Gastrocnemius medialis (tissue), 4 donors: ENCODE data around the gene GALNTL6. TPM values are rescaled to one million over a fixed set of nuclear protein-coding genes. Genes with fewer than 3 reads are reported as not detected.

Source experiments
- ATAC-seq, 2 donors: fragments of 150-250 bp; one replicate each; pipeline ENCODE4 v1.9.1; 2016
- DNase-seq, 2 donors: peaks; one replicate each; pipeline ENCODE4 v3.0.0-alpha.2; 2019
- H3K27ac ChIP-seq, 4 donors: fragments of 200-600 bp; sonication (generic); 1 replicate in 1 of 4; 2 replicates in 3 of 4; pipeline ENCODE4 v1.5.1; 2016 to 2018; ENCODE audit warnings: mild to moderate bottlenecking in 2 of 4, moderate library complexity in 1 of 4
- H3K27me3 ChIP-seq, 3 donors: fragments of 200-600 bp; sonication (generic) in 2 of 3; 1 replicate in 1 of 3; 2 replicates in 2 of 3; pipeline versions ENCODE4 v1.5.1 to v1.6.0; 2016 to 2019; ENCODE audit warnings: mild to moderate bottlenecking in 1 of 3, moderate library complexity in 1 of 3
- H3K36me3 ChIP-seq, 2 donors: fragments of 200-600 bp; sonication (generic) in 1 of 2; one replicate each; pipeline ENCODE4 v1.5.1; 2017 to 2018
- H3K4me1 ChIP-seq, 2 donors: fragments of 200-600 bp; sonication (generic) in 1 of 2; one replicate each; pipeline ENCODE4 v1.5.1; 2016 to 2017; ENCODE audit warnings: mild to moderate bottlenecking in 2 of 2
- H3K4me3 ChIP-seq, 4 donors: fragments of 200-600 bp; sonication (generic) in 3 of 4; 1 replicate in 1 of 4; 2 replicates in 3 of 4; pipeline ENCODE4 v1.5.1; 2016 to 2019; ENCODE audit warnings: mild to moderate bottlenecking in 2 of 4
- H3K9me3 ChIP-seq, 3 donors: fragments of 200-600 bp; sonication (generic) in 2 of 3; 1 replicate in 1 of 3; 2 replicates in 2 of 3; pipeline ENCODE4 v1.5.1; 2016 to 2019
- CTCF ChIP-seq, 5 experiments: fragments of 450-650 bp in 3 of 5; fragments of 200-600 bp in 2 of 5; sonication (generic) in 2 of 5; IDR thresholded peaks in 4 of 5; conservative IDR thresholded peaks in 1 of 5; 1 replicate in 4 of 5; 2 replicates in 1 of 5; pipeline ENCODE4 v1.5.1; 2016 to 2019; ENCODE audit warnings: antibody characterized with exemption in 5 of 5, mild to moderate bottlenecking in 3 of 5, moderate library complexity in 3 of 5
- POLR2A ChIP-seq, 2 donors: fragments of 450-650 bp; IDR thresholded peaks; one replicate each; pipeline ENCODE4 v1.6.1; 2017; ENCODE audit warnings: antibody characterized with exemption in 2 of 2, mild to moderate bottlenecking in 2 of 2, moderate library complexity in 2 of 2
- in situ Hi-C, 4 donors: fragments of 200-750 bp; cut with MboI; loops; one replicate each; pipeline versions ENCODE4 v1.15.0 to v1.8.0; 2017; ENCODE audit warnings: low sequenced_read_pairs in 4 of 4
- intact Hi-C: fragments of 100-400 bp; cut with DNase I; formaldehyde crosslinking; loops from one replicate; pipeline ENCODE4 v1.15.1; 2023; ENCODE audit warnings: low total_unique reads
- total RNA-seq, 4 donors: library from RNA; depleted of rRNA; stranded (reverse); fragments of >200 nt; gene quantifications; one replicate each; pipeline versions ENCODE4 v1.1.0 to v1.2.3, GENCODE V29; 2016

Gene GALNTL6
- total RNA-seq, 4 donors from 2014 or later, result not detected

GRCh38 chr4:171979461-171979860 lies 166.3 kb downstream of the GALNTL6 start:
- in situ Hi-C loops (no loop called here), intact Hi-C loops (no loop called here)
- Histone ChIP-seq H3K27me3 (no peaks in the 10 kb centered on the region), H3K9me3 (no peaks in the 10 kb centered on the region), H3K27ac (no peak overlapping the region), H3K4me3 (no peak overlapping the region), H3K4me1 (no peaks in the 10 kb centered on the region), H3K36me3 (no peaks in the 10 kb centered on the region)
- ATAC-seq (no peak), DNase-seq (no peak)
- TF ChIP-seq CTCF (IDR thresholded peaks at IDR 0.05 in 4 of 5, conservative IDR thresholded peaks at IDR 0.05 in 1 of 5), result no peak
- TF ChIP-seq POLR2A (IDR thresholded peaks at IDR 0.05), result no peak

GRCh38 chr4:171981185-171981584 lies 168.0 kb downstream of the GALNTL6 start:
- TF ChIP-seq CTCF (IDR thresholded peaks at IDR 0.05 in 4 of 5, conservative IDR thresholded peaks at IDR 0.05 in 1 of 5) (no peak), POLR2A (IDR thresholded peaks at IDR 0.05) (no peak)
- Histone ChIP-seq H3K36me3 (no peaks in the 10 kb centered on the region), H3K4me3 (no peak overlapping the region), H3K4me1 (no peaks in the 10 kb centered on the region), H3K9me3 (no peaks in the 10 kb centered on the region), H3K27me3 (no peaks in the 10 kb centered on the region), H3K27ac (no peak overlapping the region)
- ATAC-seq (no peak), DNase-seq (no peak)
- in situ Hi-C loops, result no loop called here
- intact Hi-C loops, result no loop called here

GRCh38 chr4:171983935-171984805 lies 171.0 kb downstream of the GALNTL6 start:
- Histone ChIP-seq H3K27me3 (no peaks in the 10 kb centered on the region), H3K36me3 (no peaks in the 10 kb centered on the region), H3K4me3 (no peak overlapping the region), H3K27ac (no peak overlapping the region), H3K4me1 (no peaks in the 10 kb centered on the region), H3K9me3 (no peaks in the 10 kb centered on the region)
- no peak for DNase-seq
- in situ Hi-C loops (no loop called here), intact Hi-C loops (no loop called here)
- no peak for TF ChIP-seq CTCF (IDR thresholded peaks at IDR 0.05 in 4 of 5, conservative IDR thresholded peaks at IDR 0.05 in 1 of 5)
- TF ChIP-seq POLR2A (IDR thresholded peaks at IDR 0.05), result no peak
- no peak for ATAC-seq

- no peaks in the 10 kb centered on the region for H3K36me3 ChIP-seq
- no peaks in the 10 kb centered on the region for H3K27me3 ChIP-seq
- intact Hi-C loops (no loop called here), in situ Hi-C loops (no loop called here)
- no peak overlapping the region for H3K27ac ChIP-seq
- H3K9me3 ChIP-seq, result no peaks in the 10 kb centered on the region
- no peak for ATAC-seq
- no peak for DNase-seq
- no peaks in the 10 kb centered on the region for H3K4me1 ChIP-seq
- no peak for TF ChIP-seq POLR2A (IDR thresholded peaks at IDR 0.05)
- no peak for TF ChIP-seq CTCF (IDR thresholded peaks at IDR 0.05 in 4 of 5, conservative IDR thresholded peaks at IDR 0.05 in 1 of 5)
- no peak overlapping the region for H3K4me3 ChIP-seq
These were observed 171.9 kb downstream of the GALNTL6 start for GRCh38 chr4:171985129-171985528.
